ENCODE results near the gene LIF.

LIF gene

GRCh38 chr22:30266445-30267381 lies 20.2 kb upstream of the LIF start, which contains the start of gene OSM:
Gene OSM, minus strand, starts transcription at chr22:30266851. Its CDS starts 52 bp downstream, at chr22:30266799.
- Histone ChIP-seq H3K4me1 (peaks cover 83% of the 10 kb centered on the region), H3K27me3 (no peaks in the 10 kb centered on the region), H3K9me3 (no peaks in the 10 kb centered on the region), H3K4me2 (peak within 1 kb of the TSS; percentile 94), H3K4me3 (peak within 1 kb of the TSS; percentile 72), H3K9ac (peak within 1 kb of the TSS; percentile 82), H3K27ac (peak within 1 kb of the TSS; percentile 92), H4K20me1 (no peaks in the 10 kb centered on the region), H3K36me3 (no peaks in the 10 kb centered on the region)
- peak; percentile 81; the same call in 1 of the 2 replicates for TF ChIP-seq Cebpa-rat (IDR thresholded peaks at IDR 0.05)

GRCh38 chr22:30265823-30266444 lies 19.4 kb upstream of the LIF start:
- H4K20me1 ChIP-seq: no peaks in the 10 kb centered on the region
- H3K36me3 ChIP-seq: no peaks in the 10 kb centered on the region
- H3K27ac ChIP-seq: peak overlapping the region; percentile 92
- H3K4me2 ChIP-seq: peak overlapping the region; percentile 94
- H3K9ac ChIP-seq: peak overlapping the region; percentile 82
- peak overlapping the region; percentile 72 for H3K4me3 ChIP-seq
- H3K27me3 ChIP-seq: no peaks in the 10 kb centered on the region
- TF ChIP-seq Cebpa-rat (IDR thresholded peaks at IDR 0.05): peak; percentile 96
- H3K4me1 ChIP-seq: peaks cover 78% of the 10 kb centered on the region
- H3K9me3 ChIP-seq: no peaks in the 10 kb centered on the region

GRCh38 chr22:30265131-30265720 lies 18.7 kb upstream of the LIF start:
- Histone ChIP-seq H3K36me3 (no peaks in the 10 kb centered on the region), H3K27ac (peak overlapping the region; percentile 92), H3K27me3 (no peaks in the 10 kb centered on the region), H3K4me3 (peak overlapping the region; percentile 72), H3K9me3 (no peaks in the 10 kb centered on the region), H4K20me1 (no peaks in the 10 kb centered on the region), H3K4me2 (peak overlapping the region; percentile 94), H3K4me1 (peaks cover 75% of the 10 kb centered on the region), H3K9ac (peak overlapping the region; percentile 82; the same call in 1 of the 2 replicates)
- no peak for TF ChIP-seq Cebpa-rat (IDR thresholded peaks at IDR 0.05)

GRCh38 chr22:30263883-30264282 lies 17.3 kb upstream of the LIF start:
- H3K27me3 ChIP-seq: no peaks in the 10 kb centered on the region
- H3K4me2 ChIP-seq: peak overlapping the region; percentile 74; the same call in 1 of the 2 replicates
- no peak overlapping the region for H3K4me3 ChIP-seq
- H3K9ac ChIP-seq: no peak overlapping the region
- no peaks in the 10 kb centered on the region for H3K9me3 ChIP-seq
- no peak overlapping the region for H3K27ac ChIP-seq
- no peaks in the 10 kb centered on the region for H4K20me1 ChIP-seq
- no peak for TF ChIP-seq Cebpa-rat (IDR thresholded peaks at IDR 0.05)
- H3K4me1 ChIP-seq: peaks cover 79% of the 10 kb centered on the region
- H3K36me3 ChIP-seq: no peaks in the 10 kb centered on the region

GRCh38 chr22:30262917-30263741 lies 16.6 kb upstream of the LIF start:
- peak overlapping the region; percentile 74 for H3K4me2 ChIP-seq
- H3K9ac ChIP-seq: no peak overlapping the region

GRCh38 chr22:30262112-30262511 lies 15.6 kb upstream of the LIF start:
- Histone ChIP-seq H3K4me2 (no peak overlapping the region), H3K27ac (no peak overlapping the region), H3K9me3 (no peaks in the 10 kb centered on the region), H4K20me1 (no peaks in the 10 kb centered on the region), H3K4me3 (no peak overlapping the region), H3K36me3 (no peaks in the 10 kb centered on the region), H3K4me1 (peaks cover 79% of the 10 kb centered on the region), H3K27me3 (no peaks in the 10 kb centered on the region), H3K9ac (no peak overlapping the region)
- no peak for TF ChIP-seq Cebpa-rat (IDR thresholded peaks at IDR 0.05)

More at GRCh38 chr22:30262917-30263741, 16.6 kb upstream of the LIF start:
- Histone ChIP-seq H3K4me3 (no peak overlapping the region), H3K9me3 (no peaks in the 10 kb centered on the region), H3K27ac (0 out of 2 replicates have a peak overlapping the region, but pooled peaks have one; percentile 1), H3K27me3 (no peaks in the 10 kb centered on the region), H3K36me3 (no peaks in the 10 kb centered on the region), H3K4me1 (peaks cover 79% of the 10 kb centered on the region), H4K20me1 (no peaks in the 10 kb centered on the region)
- no peak for TF ChIP-seq Cebpa-rat (IDR thresholded peaks at IDR 0.05)

GRCh38 chr22:30261134-30261533 lies 14.6 kb upstream of the LIF start:
- Histone ChIP-seq H3K36me3 (no peaks in the 10 kb centered on the region), H3K27me3 (no peaks in the 10 kb centered on the region), H3K9ac (no peak overlapping the region), H4K20me1 (no peaks in the 10 kb centered on the region), H3K4me1 (peaks cover 81% of the 10 kb centered on the region), H3K9me3 (no peaks in the 10 kb centered on the region), H3K27ac (no peak overlapping the region), H3K4me2 (no peak overlapping the region), H3K4me3 (no peak overlapping the region)
- no peak for TF ChIP-seq Cebpa-rat (IDR thresholded peaks at IDR 0.05)

- no peaks in the 10 kb centered on the region for H3K9me3 ChIP-seq
- no peaks in the 10 kb centered on the region for H3K27me3 ChIP-seq
- no peak overlapping the region for H3K27ac ChIP-seq
- H3K9ac ChIP-seq: no peak overlapping the region
- no peaks in the 10 kb centered on the region for H3K36me3 ChIP-seq
- no peak overlapping the region for H3K4me2 ChIP-seq
- H3K4me3 ChIP-seq: no peak overlapping the region
- H4K20me1 ChIP-seq: no peaks in the 10 kb centered on the region
- peaks cover 81% of the 10 kb centered on the region for H3K4me1 ChIP-seq
- no peak for TF ChIP-seq Cebpa-rat (IDR thresholded peaks at IDR 0.05)
Observed at GRCh38 chr22:30260682-30261081, 14.1 kb upstream of the LIF start.

GRCh38 chr22:30260276-30260675 lies 13.7 kb upstream of the LIF start:
- Histone ChIP-seq H3K9me3 (no peaks in the 10 kb centered on the region), H3K27ac (no peak overlapping the region), H3K27me3 (no peaks in the 10 kb centered on the region), H3K36me3 (no peaks in the 10 kb centered on the region), H4K20me1 (no peaks in the 10 kb centered on the region), H3K4me2 (no peak overlapping the region), H3K4me1 (peaks cover 77% of the 10 kb centered on the region), H3K4me3 (no peak overlapping the region), H3K9ac (no peak overlapping the region)
- TF ChIP-seq Cebpa-rat (IDR thresholded peaks at IDR 0.05): no peak
